ENCODE measurements around the gene AGAP2. TPM values are rescaled to one million over a fixed set of nuclear protein-coding genes. Genes with fewer than 3 reads are reported as not detected.
A peak's percentile ranks its signal among the peaks of the same experiment; 100 is the strongest.
"Not testable (repeated sequence)": the region's sequence is repeated elsewhere in the genome, so short reads cannot be mapped to it uniquely, and the experiment has no call there.

The AGAP2 gene
- total RNA-seq, 1 donor from 2014 or later = 0.29 TPM

GRCh38 chr12:57777367-57777766 lies 38.8 kb upstream of the AGAP2 start:
- no peak overlapping the region for H3K27ac Mint-ChIP-seq
- TF ChIP-seq CTCF (IDR thresholded peaks at IDR 0.05; ENCODE audit: unreplicated experiment) = no peak
- H3K4me1 Mint-ChIP-seq (ENCODE audit: low read depth) = peaks cover 4% of the 10 kb centered on the region
- DNase-seq (ENCODE audit: low spot score, unreplicated experiment) = no peak
- no peak overlapping the region for H3K4me3 Mint-ChIP-seq (ENCODE audit: low read depth)
- no peaks in the 10 kb centered on the region for H3K9me3 Mint-ChIP-seq (ENCODE audit: low read depth)
- peaks cover 2% of the 10 kb centered on the region for H3K27me3 Mint-ChIP-seq
- peaks cover 5% of the 10 kb centered on the region for H3K36me3 Mint-ChIP-seq (ENCODE audit: insufficient read depth)

- Mint-ChIP-seq H3K27me3 (peaks cover 2% of the 10 kb centered on the region), H3K4me3 (ENCODE audit: low read depth) (no peak overlapping the region), H3K9me3 (ENCODE audit: low read depth) (no peaks in the 10 kb centered on the region), H3K27ac (no peak overlapping the region), H3K36me3 (ENCODE audit: insufficient read depth) (peaks cover 5% of the 10 kb centered on the region), H3K4me1 (ENCODE audit: low read depth) (peaks cover 9% of the 10 kb centered on the region)
- no peak for DNase-seq (ENCODE audit: low spot score, unreplicated experiment)
- TF ChIP-seq CTCF (IDR thresholded peaks at IDR 0.05; ENCODE audit: unreplicated experiment) = no peak
Observed at GRCh38 chr12:57776247-57776587, 37.7 kb upstream of the AGAP2 start.

GRCh38 chr12:57775563-57776246 lies 37.2 kb upstream of the AGAP2 start:
- DNase-seq (ENCODE audit: low spot score, unreplicated experiment) = no peak
- Mint-ChIP-seq H3K4me1 (ENCODE audit: low read depth) (peaks cover 9% of the 10 kb centered on the region), H3K9me3 (ENCODE audit: low read depth) (no peaks in the 10 kb centered on the region), H3K27ac (no peak overlapping the region), H3K36me3 (ENCODE audit: insufficient read depth) (peaks cover 5% of the 10 kb centered on the region), H3K27me3 (peaks cover 2% of the 10 kb centered on the region), H3K4me3 (ENCODE audit: low read depth) (peak overlapping the region; percentile 8)
- TF ChIP-seq CTCF (IDR thresholded peaks at IDR 0.05; ENCODE audit: unreplicated experiment) = peak; percentile 14

GRCh38 chr12:57775044-57775443 lies 36.5 kb upstream of the AGAP2 start:
- TF ChIP-seq CTCF (IDR thresholded peaks at IDR 0.05; ENCODE audit: unreplicated experiment) = no peak
- H3K27me3 Mint-ChIP-seq = peaks cover 2% of the 10 kb centered on the region
- H3K27ac Mint-ChIP-seq = no peak overlapping the region
- no peak overlapping the region for H3K4me3 Mint-ChIP-seq (ENCODE audit: low read depth)
- H3K9me3 Mint-ChIP-seq (ENCODE audit: low read depth) = no peaks in the 10 kb centered on the region
- H3K36me3 Mint-ChIP-seq (ENCODE audit: insufficient read depth) = peaks cover 6% of the 10 kb centered on the region
- DNase-seq (ENCODE audit: low spot score, unreplicated experiment) = no peak
- H3K4me1 Mint-ChIP-seq (ENCODE audit: low read depth) = peaks cover 9% of the 10 kb centered on the region

GRCh38 chr12:57774634-57775033 lies 36.1 kb upstream of the AGAP2 start:
- H3K27me3 Mint-ChIP-seq; H3K9me3 Mint-ChIP-seq (ENCODE audit: low read depth); H3K4me3 Mint-ChIP-seq (ENCODE audit: low read depth); H3K4me1 Mint-ChIP-seq (ENCODE audit: low read depth); H3K27ac Mint-ChIP-seq; H3K36me3 Mint-ChIP-seq (ENCODE audit: insufficient read depth); DNase-seq (ENCODE audit: low spot score, unreplicated experiment): not testable (repeated sequence)

All from progenitor cell of endocrine pancreas (in vitro differentiated cells).